H9 (cell line): Measurements from ENCODE around the gene CUL2. TPM values are rescaled to one million over a fixed set of nuclear protein-coding genes. Genes with fewer than 3 reads are reported as not detected.
A peak's percentile ranks its signal among the peaks of the same experiment; 100 is the strongest.

Experiments
- DNase-seq: peaks from one replicate; pipeline ENCODE4 v3.0.0-alpha.2; 2017
- H2AFZ ChIP-seq: one replicate; pipeline ENCODE4 v1.6.1; 2013; ENCODE audit warnings: mild to moderate bottlenecking, low read length, control low read depth, moderate library complexity
- H2AK5ac ChIP-seq: 2 replicates; pipeline ENCODE4 v1.6.1; 2013; ENCODE audit warnings: low read length, control low read depth, mixed read lengths; ENCODE audit not compliant: insufficient read length
- H2BK120ac ChIP-seq: one replicate; pipeline ENCODE4 v1.6.1; 2013; ENCODE audit warnings: low read depth, mild to moderate bottlenecking, low read length, control low read depth, inconsistent platforms; ENCODE audit not compliant: poor library complexity, severe bottlenecking
- H2BK12ac ChIP-seq: 2 replicates; pipeline ENCODE4 v1.6.1; 2013; ENCODE audit warnings: low read length, control low read depth, mixed read lengths, low read depth; ENCODE audit not compliant: insufficient read length
- H2BK15ac ChIP-seq: 2 replicates; pipeline ENCODE4 v1.6.1; 2013; ENCODE audit warnings: low read depth, low read length, control low read depth
- H2BK20ac ChIP-seq: one replicate; pipeline ENCODE4 v1.6.1; 2013; ENCODE audit warnings: low read depth, mild to moderate bottlenecking, low read length, control low read depth, inconsistent platforms; ENCODE audit not compliant: poor library complexity, severe bottlenecking
- H2BK5ac ChIP-seq: 2 replicates; pipeline ENCODE4 v1.6.1; 2013; ENCODE audit warnings: low read length, control low read depth, mixed read lengths; ENCODE audit not compliant: insufficient read length
- H3K14ac ChIP-seq: 2 replicates; pipeline ENCODE4 v1.6.1; 2013; ENCODE audit warnings: low read length, control low read depth; ENCODE audit not compliant: insufficient read depth
- H3K18ac ChIP-seq: 2 replicates; pipeline ENCODE4 v1.6.1; 2013; ENCODE audit warnings: low read depth, mild to moderate bottlenecking, mixed read lengths, low read length, control low read depth; ENCODE audit not compliant: insufficient read length
- H3K23ac ChIP-seq: 2 replicates; pipeline ENCODE4 v1.6.1; 2013; ENCODE audit warnings: low read length, control low read depth, mixed read lengths, low read depth; ENCODE audit not compliant: insufficient read length
- H3K23me2 ChIP-seq: 2 replicates; pipeline ENCODE4 v1.6.1; 2013; ENCODE audit warnings: low read depth, mild to moderate bottlenecking, mixed read lengths, low read length, control low read depth; ENCODE audit not compliant: insufficient read length, poor library complexity, severe bottlenecking
- H3K27ac ChIP-seq: 2 replicates; pipeline ENCODE4 v1.5.1; 2013; ENCODE audit warnings: low read length, control low read depth, mixed read lengths, low read depth; ENCODE audit not compliant: insufficient read length
- H3K27me3 ChIP-seq: 2 replicates; pipeline ENCODE4 v1.6.1; 2013; ENCODE audit warnings: low read length, control low read depth, inconsistent platforms; ENCODE audit not compliant: insufficient read depth
- H3K4ac ChIP-seq: 2 replicates; pipeline ENCODE4 v1.6.1; 2013; ENCODE audit warnings: low read depth, mild to moderate bottlenecking, control low read depth, inconsistent platforms, low read length, moderate library complexity
- H3K4me1 ChIP-seq: 2 replicates; pipeline ENCODE4 v1.6.1; 2013; ENCODE audit warnings: low read length, control low read depth, inconsistent platforms; ENCODE audit not compliant: insufficient read depth
- H3K4me2 ChIP-seq: 2 replicates; pipeline ENCODE4 v1.6.1; 2013; ENCODE audit warnings: low read length, control low read depth, mixed read lengths; ENCODE audit not compliant: insufficient read length, insufficient read depth
- H3K56ac ChIP-seq: 2 replicates; pipeline ENCODE4 v1.6.1; 2013; ENCODE audit warnings: low read depth, mild to moderate bottlenecking, mixed read lengths, low read length, control low read depth; ENCODE audit not compliant: insufficient read length
- H3K79me1 ChIP-seq: 2 replicates; pipeline ENCODE4 v1.6.1; 2013; ENCODE audit warnings: low read depth, mild to moderate bottlenecking, moderate library complexity, low read length, control low read depth, inconsistent platforms; ENCODE audit not compliant: insufficient read depth, poor library complexity, severe bottlenecking
- H3K79me2 ChIP-seq: 2 replicates; pipeline ENCODE4 v1.6.1; 2013; ENCODE audit warnings: low read length, control low read depth, inconsistent platforms; ENCODE audit not compliant: insufficient read depth
- H3K9ac ChIP-seq: 2 replicates; pipeline ENCODE4 v1.6.1; 2013; ENCODE audit warnings: low read length, control low read depth, mixed read lengths; ENCODE audit not compliant: insufficient read length; ENCODE audit errors: extremely low read depth
- H3K9me3 ChIP-seq: one replicate; pipeline ENCODE4 v1.6.1; 2013; ENCODE audit warnings: low read depth, low read length, inconsistent platforms; ENCODE audit not compliant: control insufficient read depth
- H3T11ph ChIP-seq: one replicate; pipeline ENCODE4 v1.6.1; 2013; ENCODE audit warnings: mild to moderate bottlenecking, low read length, control low read depth, inconsistent platforms
- H4K20me1 ChIP-seq: one replicate; pipeline ENCODE4 v1.6.1; 2013; ENCODE audit not compliant: control insufficient read depth, insufficient read length, insufficient read depth
- H4K5ac ChIP-seq: 2 replicates; pipeline ENCODE4 v1.6.1; 2013; ENCODE audit warnings: low read depth, mild to moderate bottlenecking, mixed read lengths, low read length, control low read depth; ENCODE audit not compliant: insufficient read length
- H4K8ac ChIP-seq: replicated peaks from 2 replicates; pipeline ENCODE4 v1.6.1; 2013; ENCODE audit warnings: low read length, control low read depth, mixed read lengths, low read depth; ENCODE audit not compliant: insufficient read length
- H4K91ac ChIP-seq: 2 replicates; pipeline ENCODE4 v1.6.1; 2013; ENCODE audit warnings: low read depth, mild to moderate bottlenecking, moderate library complexity, mixed read lengths, low read length, control low read depth; ENCODE audit not compliant: insufficient read length
- H3K27ac Mint-ChIP-seq, 3 experiments: 2 replicates in 2 of 3; 3 replicates in 1 of 3; pipeline ENCODE4 v1.8.0; 2020 to 2021; ENCODE audit warnings: mixed read lengths in 3 of 3, mild to moderate bottlenecking in 1 of 3, moderate library complexity in 1 of 3
- H3K27me3 Mint-ChIP-seq: 2 replicates; pipeline ENCODE4 v1.8.0; 2021; ENCODE audit warnings: low read depth, mild to moderate bottlenecking, moderate library complexity, mixed read lengths
- H3K36me3 Mint-ChIP-seq, 3 experiments: 2 replicates in 2 of 3; 3 replicates in 1 of 3; pipeline ENCODE4 v1.8.0; 2020 to 2021; ENCODE audit warnings: low read depth in 3 of 3, mixed read lengths in 3 of 3; ENCODE audit not compliant: insufficient read depth in 1 of 3
- H3K4me1 Mint-ChIP-seq, 2 experiments: 2 replicates each; pipeline ENCODE4 v1.8.0; 2020; ENCODE audit warnings: mixed read lengths in 2 of 2
- H3K4me3 Mint-ChIP-seq, 2 experiments: 2 replicates in 1 of 2; 3 replicates in 1 of 2; pipeline ENCODE4 v1.8.0; 2020 to 2021; ENCODE audit warnings: mild to moderate bottlenecking in 2 of 2, mixed read lengths in 2 of 2, moderate library complexity in 1 of 2
- H3K9me3 Mint-ChIP-seq, 2 experiments: 2 replicates in 1 of 2; 3 replicates in 1 of 2; pipeline ENCODE4 v1.8.0; 2020; ENCODE audit warnings: mild to moderate bottlenecking in 2 of 2, mixed read lengths in 2 of 2, moderate library complexity in 1 of 2
- WGBS: extraction: QIAGEN DNeasy Blood & Tissue Kit; methylation state at CpG from one replicate; pipeline ENCODE4 v1.1.7; 2013; ENCODE audit warnings: missing lambda C conversion rate, low lambda C conversion rate, mixed read lengths; ENCODE audit not compliant: insufficient read length; ENCODE audit errors: extremely low coverage; 5-methylcytosine and 5-hydroxymethylcytosine counted together
- total RNA-seq: library from RNA; stranded (reverse); gene quantifications from 2 replicates; pipeline ENCODE4 v1.2.1, GENCODE V29; 2021
- TF ChIP-seq, protein P1 (sequence below): fragments of 200-600 bp; sonication (generic); conservative IDR thresholded peaks from 3 replicates; pipeline ENCODE4 v1.8.0; 2021; ENCODE audit warnings: antibody characterized with exemption, mild to moderate bottlenecking

The CUL2 gene
- total RNA-seq, 1 experiment from 2014 or later, result 43.3 TPM

DNA sequence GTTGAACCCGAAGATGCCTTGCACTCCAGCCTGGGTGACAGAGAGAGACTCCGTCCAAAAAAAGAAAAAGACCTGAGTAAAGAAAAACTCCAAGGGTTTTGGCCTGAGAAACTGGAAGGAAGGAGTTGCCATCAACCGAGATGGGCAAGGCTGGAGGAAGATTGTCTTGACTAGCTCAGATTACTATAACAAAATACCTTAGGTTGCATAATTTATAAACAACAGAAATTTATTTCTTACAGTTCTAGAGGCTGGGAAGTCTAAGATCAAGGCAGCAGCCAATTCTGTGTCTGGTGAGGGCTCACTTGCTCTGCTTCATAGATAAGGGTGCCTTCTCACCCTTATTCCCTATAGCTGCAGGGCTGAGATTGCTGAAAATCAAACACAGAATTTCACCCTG, 91.2 kb downstream of the CUL2 start:
- H3K9me3 ChIP-seq, result no peaks in the 10 kb centered on the region
- H3K23me2 ChIP-seq, result no peaks in the 10 kb centered on the region
- no peaks in the 10 kb centered on the region for H4K20me1 ChIP-seq
- no peak overlapping the region for H4K91ac ChIP-seq
- H3K23ac ChIP-seq, result no peak overlapping the region
- WGBS, result no CpG with 5 or more reads among the region's 3 CpGs
- no peak overlapping the region for H3K18ac ChIP-seq
- Mint-ChIP-seq H3K4me1 (peaks cover 25 to 29% of the 10 kb centered on the region in 2 experiments), H3K27ac (0 out of 7 replicates have a peak overlapping the region, but pooled peaks of 1 of the 3 experiments have one; percentile 35), H3K27me3 (peaks cover 5% of the 10 kb centered on the region), H3K4me3 (no peak overlapping the region), H3K9me3 (no peaks in the 10 kb centered on the region), H3K36me3 (no peaks in the 10 kb centered on the region)
- H2BK20ac ChIP-seq, result no peak overlapping the region
- H4K5ac ChIP-seq, result no peak overlapping the region
- H3K14ac ChIP-seq, result no peak overlapping the region
- no peak overlapping the region for H3K4ac ChIP-seq
- TF ChIP-seq, protein P1, sequence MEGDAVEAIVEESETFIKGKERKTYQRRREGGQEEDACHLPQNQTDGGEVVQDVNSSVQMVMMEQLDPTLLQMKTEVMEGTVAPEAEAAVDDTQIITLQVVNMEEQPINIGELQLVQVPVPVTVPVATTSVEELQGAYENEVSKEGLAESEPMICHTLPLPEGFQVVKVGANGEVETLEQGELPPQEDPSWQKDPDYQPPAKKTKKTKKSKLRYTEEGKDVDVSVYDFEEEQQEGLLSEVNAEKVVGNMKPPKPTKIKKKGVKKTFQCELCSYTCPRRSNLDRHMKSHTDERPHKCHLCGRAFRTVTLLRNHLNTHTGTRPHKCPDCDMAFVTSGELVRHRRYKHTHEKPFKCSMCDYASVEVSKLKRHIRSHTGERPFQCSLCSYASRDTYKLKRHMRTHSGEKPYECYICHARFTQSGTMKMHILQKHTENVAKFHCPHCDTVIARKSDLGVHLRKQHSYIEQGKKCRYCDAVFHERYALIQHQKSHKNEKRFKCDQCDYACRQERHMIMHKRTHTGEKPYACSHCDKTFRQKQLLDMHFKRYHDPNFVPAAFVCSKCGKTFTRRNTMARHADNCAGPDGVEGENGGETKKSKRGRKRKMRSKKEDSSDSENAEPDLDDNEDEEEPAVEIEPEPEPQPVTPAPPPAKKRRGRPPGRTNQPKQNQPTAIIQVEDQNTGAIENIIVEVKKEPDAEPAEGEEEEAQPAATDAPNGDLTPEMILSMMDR, result no peak
- no peak overlapping the region for H3K27ac ChIP-seq
- no peak for DNase-seq
- H2BK15ac ChIP-seq, result no peak overlapping the region
- H3K4me2 ChIP-seq, result no peak overlapping the region
- no peak overlapping the region for H2BK12ac ChIP-seq
- H3K9ac ChIP-seq, result no peak overlapping the region
- H3K4me1 ChIP-seq, result peaks cover 10% of the 10 kb centered on the region
- no peak overlapping the region for H3K56ac ChIP-seq
- H3K79me2 ChIP-seq, result no peaks in the 10 kb centered on the region
- no peak overlapping the region for H2AFZ ChIP-seq
- no peak overlapping the region for H2BK120ac ChIP-seq
- H4K8ac ChIP-seq, result no peak overlapping the region
- H3K79me1 ChIP-seq, result no peaks in the 10 kb centered on the region
- no peak overlapping the region for H2BK5ac ChIP-seq
- H2AK5ac ChIP-seq, result no peak overlapping the region
- H3K27me3 ChIP-seq, result peaks cover 3% of the 10 kb centered on the region; the same call in 1 of the 2 replicates
- H3T11ph ChIP-seq, result no peak overlapping the region
